BLaER1 treated with 17β-estradiol and CSF1 and Interleukin-3, amounts not matched to agents 10 nM and 100 nM (cell line): Measurements from ENCODE around the gene HOOK2.

Experiments used
- H3K27ac ChIP-seq, 11 experiments: shearing (Covaris generic); formaldehyde crosslinking; 2 replicates each; pipeline ENCODE4 v1.8.1; 2022
- H3K27me3 ChIP-seq, 11 experiments: shearing (Covaris generic); formaldehyde crosslinking; 2 replicates each; pipeline ENCODE4 v1.8.1; 2022
- H3K36me3 ChIP-seq, 11 experiments: shearing (Covaris generic); formaldehyde crosslinking; 2 replicates each; pipeline ENCODE4 v1.8.1; 2022
- H3K4me1 ChIP-seq, 10 experiments: shearing (Covaris generic); formaldehyde crosslinking; 2 replicates each; pipeline ENCODE4 v1.8.1; 2022
- H3K4me2 ChIP-seq, 11 experiments: shearing (Covaris generic); formaldehyde crosslinking; 2 replicates each; pipeline ENCODE4 v1.8.1; 2022
- H3K4me3 ChIP-seq, 10 experiments: shearing (Covaris generic); formaldehyde crosslinking; 2 replicates each; pipeline ENCODE4 v1.8.1; 2022
- H3K9ac ChIP-seq, 11 experiments: shearing (Covaris generic); formaldehyde crosslinking; 2 replicates each; pipeline ENCODE4 v1.8.1; 2022
- H3K9me3 ChIP-seq, 11 experiments: shearing (Covaris generic); formaldehyde crosslinking; replicated peaks in 1 of 11; 2 replicates each; pipeline ENCODE4 v1.8.1; 2022
- H4K20me1 ChIP-seq, 11 experiments: shearing (Covaris generic); formaldehyde crosslinking; 2 replicates each; pipeline ENCODE4 v1.8.1; 2022
- Cebpa-rat ChIP-seq, 11 experiments: shearing (Covaris generic); IDR thresholded peaks; 2 replicates each; pipeline ENCODE4 v1.8.1; 2022

The HOOK2 gene

GRCh38 chr19:12782424-12783290 is 7.3 kb upstream of the HOOK2 start:
- Histone ChIP-seq H3K9me3 (no peaks in the 10 kb centered on the region), H3K27me3 (no peaks in the 10 kb centered on the region), H3K36me3 (no peaks in the 10 kb centered on the region), H3K4me3 (peak overlapping the region; percentile 55 to 72 (median 66)), H3K9ac (peak overlapping the region; percentile 87 to 99 (median 96)), H4K20me1 (no peaks in the 10 kb centered on the region), H3K27ac (peak overlapping the region; percentile 98 to 100 (median 99)), H3K4me1 (peaks cover 76 to 91% (median 85%) of the 10 kb centered on the region in 10 experiments), H3K4me2 (peak overlapping the region; percentile 90 to 100 (median 99))
- no peak for TF ChIP-seq Cebpa-rat (IDR thresholded peaks at IDR 0.05)

GRCh38 chr19:12782174-12782423 is 6.7 kb upstream of the HOOK2 start:
- H3K4me1 ChIP-seq = peaks cover 74 to 90% (median 84%) of the 10 kb centered on the region in 10 experiments
- TF ChIP-seq Cebpa-rat (IDR thresholded peaks at IDR 0.05) = no peak
- peak overlapping the region; percentile 55 to 72 (median 66) for H3K4me3 ChIP-seq
- H3K36me3 ChIP-seq = no peaks in the 10 kb centered on the region
- H3K27ac ChIP-seq = peak overlapping the region; percentile 98 to 100 (median 99)
- H3K9me3 ChIP-seq = no peaks in the 10 kb centered on the region
- H3K27me3 ChIP-seq = no peaks in the 10 kb centered on the region
- H3K4me2 ChIP-seq = peak overlapping the region; percentile 90 to 100 (median 99)
- H4K20me1 ChIP-seq = no peaks in the 10 kb centered on the region
- peak overlapping the region; percentile 87 to 99 (median 96) for H3K9ac ChIP-seq

- peak overlapping the region; percentile 83 to 98 (median 95) for H3K4me2 ChIP-seq
- no peaks in the 10 kb centered on the region for H3K27me3 ChIP-seq
- no peaks in the 10 kb centered on the region for H3K36me3 ChIP-seq
- peaks cover 63 to 77% (median 72%) of the 10 kb centered on the region in 10 experiments for H3K4me1 ChIP-seq
- H3K27ac ChIP-seq = peak overlapping the region; percentile 73 to 93 (median 85)
- H3K9ac ChIP-seq = peak overlapping the region; percentile 67 to 89 (median 83)
- no peak; a peak in 1 of 22 replicates for TF ChIP-seq Cebpa-rat (IDR thresholded peaks at IDR 0.05)
- peaks cover 0 to 6% (median 0%) of the 10 kb centered on the region in 11 experiments; a peak in 1 of 22 replicates for H4K20me1 ChIP-seq
- no peaks in the 10 kb centered on the region for H3K9me3 ChIP-seq
- peak overlapping the region in 7 of 10 experiments; percentile 56 to 79 (median 67); a peak in 12 of 20 replicates for H3K4me3 ChIP-seq
Observed at GRCh38 chr19:12779162-12779993, 4.0 kb upstream of the HOOK2 start.

- Histone ChIP-seq H3K4me1 (peaks cover 61 to 77% (median 71%) of the 10 kb centered on the region in 10 experiments), H3K4me2 (peak overlapping the region; percentile 83 to 98 (median 95)), H4K20me1 (peaks cover 0 to 6% (median 0%) of the 10 kb centered on the region in 11 experiments; a peak in 1 of 22 replicates), H3K27ac (peak overlapping the region; percentile 73 to 93 (median 85)), H3K4me3 (peak overlapping the region in 9 of 10 experiments; percentile 56 to 79 (median 63); a peak in 16 of 20 replicates), H3K9ac (peak overlapping the region; percentile 67 to 89 (median 83)), H3K9me3 (no peaks in the 10 kb centered on the region), H3K36me3 (no peaks in the 10 kb centered on the region), H3K27me3 (no peaks in the 10 kb centered on the region)
- no peak for TF ChIP-seq Cebpa-rat (IDR thresholded peaks at IDR 0.05)
Observed at GRCh38 chr19:12778905-12779161, 3.5 kb upstream of the HOOK2 start.

- Histone ChIP-seq H3K27me3 (no peaks in the 10 kb centered on the region), H3K36me3 (no peaks in the 10 kb centered on the region), H3K4me1 (peaks cover 56 to 77% (median 71%) of the 10 kb centered on the region in 10 experiments), H3K9ac (peak overlapping the region; percentile 67 to 89 (median 83)), H3K9me3 (no peaks in the 10 kb centered on the region), H3K4me2 (peak overlapping the region; percentile 83 to 98 (median 95)), H3K4me3 (peak overlapping the region; percentile 56 to 79 (median 64)), H4K20me1 (peaks cover 0 to 6% (median 0%) of the 10 kb centered on the region in 11 experiments; a peak in 2 of 22 replicates), H3K27ac (peak overlapping the region; percentile 73 to 93 (median 85))
- no peak for TF ChIP-seq Cebpa-rat (IDR thresholded peaks at IDR 0.05)
Observed at GRCh38 chr19:12778017-12778904, 2.9 kb upstream of the HOOK2 start.

- peak overlapping the region; percentile 56 to 79 (median 64) for H3K4me3 ChIP-seq
- H3K27ac ChIP-seq = peak overlapping the region; percentile 73 to 93 (median 85)
- peak overlapping the region; percentile 67 to 89 (median 83) for H3K9ac ChIP-seq
- H3K4me1 ChIP-seq = peaks cover 54 to 77% (median 67%) of the 10 kb centered on the region in 10 experiments
- no peaks in the 10 kb centered on the region for H3K9me3 ChIP-seq
- no peaks in the 10 kb centered on the region for H3K36me3 ChIP-seq
- peak overlapping the region; percentile 83 to 98 (median 95) for H3K4me2 ChIP-seq
- TF ChIP-seq Cebpa-rat (IDR thresholded peaks at IDR 0.05) = no peak
- H4K20me1 ChIP-seq = peaks cover 0 to 13% (median 0%) of the 10 kb centered on the region in 11 experiments; a peak in 4 of 22 replicates
- H3K27me3 ChIP-seq = no peaks in the 10 kb centered on the region
Observed at GRCh38 chr19:12777217-12778016, 2.1 kb upstream of the HOOK2 start.

GRCh38 chr19:12773571-12773970 is 1.8 kb downstream of the HOOK2 start:
- H4K20me1 ChIP-seq = peaks cover 0 to 26% (median 0%) of the 10 kb centered on the region in 11 experiments; a peak in 6 of 22 replicates
- no peak overlapping the region for H3K27ac ChIP-seq
- H3K4me1 ChIP-seq = peaks cover 40 to 71% (median 58%) of the 10 kb centered on the region in 10 experiments
- no peaks in the 10 kb centered on the region for H3K27me3 ChIP-seq
- H3K9me3 ChIP-seq = no peaks in the 10 kb centered on the region
- peak overlapping the region in 2 of 11 experiments; percentile 6 to 18; a peak in 1 of 22 replicates for H3K9ac ChIP-seq
- TF ChIP-seq Cebpa-rat (IDR thresholded peaks at IDR 0.05) = no peak
- H3K4me2 ChIP-seq = peak overlapping the region in 7 of 11 experiments; percentile 4 to 94 (median 38); a peak in 8 of 22 replicates
- no peaks in the 10 kb centered on the region for H3K36me3 ChIP-seq
- no peak overlapping the region for H3K4me3 ChIP-seq
